OCI-LY7 (cell line): ENCODE results near the gene BICRAL. TPM values are rescaled to one million over a fixed set of nuclear protein-coding genes. Genes with fewer than 3 reads are reported as not detected.

Experiments used
- BruUV-seq: library from RNA; stranded (reverse); fragments of 400-500 nt; replicated peaks from 2 replicates; lab custom pipeline; 2021; lab: Mats Ljungman, UMichigan
- CTCF ChIA-PET: fragments of 300-600 bp; sonication (Branson Sonifier 250); formaldehyde crosslinking; loops from one replicate; lab custom pipeline; 2022; ENCODE audit warnings: antibody characterized with exemption; ENCODE audit not compliant: unreplicated experiment; lab: Charles Lee
- POLR2A ChIA-PET: fragments of 300-600 bp; sonication (Branson Sonifier 250); formaldehyde crosslinking; loops from one replicate; lab custom pipeline; 2022; ENCODE audit warnings: antibody characterized with exemption; lab: Charles Lee
- DNase-seq: peaks from one replicate; pipeline ENCODE4 v3.0.0-alpha.2; 2015; ENCODE audit warnings: low spot score
- H2AFZ ChIP-seq: fragments of 200-600 bp; sonication (generic), shearing (Covaris generic); 2 replicates; pipeline ENCODE4 v1.6.1; 2014; ENCODE audit warnings: mild to moderate bottlenecking, antibody characterized with exemption, low read length, moderate library complexity
- H3K27ac ChIP-seq: fragments of 200-600 bp; sonication (generic); 2 replicates; pipeline ENCODE4 v1.5.1; 2014; ENCODE audit warnings: mixed run types, low read depth, mild to moderate bottlenecking, moderate library complexity, low read length, inconsistent platforms; ENCODE audit not compliant: poor library complexity, severe bottlenecking
- H3K36me3 ChIP-seq: fragments of 200-600 bp; sonication (generic); 2 replicates; pipeline ENCODE4 v1.6.1; 2014; ENCODE audit warnings: mild to moderate bottlenecking, antibody characterized with exemption, low read length, moderate library complexity, mixed read lengths; ENCODE audit not compliant: insufficient read depth
- H3K4me1 ChIP-seq: fragments of 200-600 bp; sonication (generic); 2 replicates; pipeline ENCODE4 v1.5.1; 2014; ENCODE audit warnings: mild to moderate bottlenecking, low read length; ENCODE audit not compliant: insufficient read depth, poor library complexity, severe bottlenecking
- H3K4me2 ChIP-seq: fragments of 200-600 bp; sonication (generic); 2 replicates; pipeline ENCODE4 v1.6.1; 2014; ENCODE audit warnings: mild to moderate bottlenecking, low read length
- H3K4me3 ChIP-seq: fragments of 200-600 bp; sonication (generic); 2 replicates; pipeline ENCODE4 v1.5.1; 2014; ENCODE audit warnings: mild to moderate bottlenecking, low read depth, low read length; ENCODE audit not compliant: poor library complexity, severe bottlenecking
- H3K79me2 ChIP-seq: fragments of 200-600 bp; sonication (generic); 2 replicates; pipeline ENCODE4 v1.6.1; 2016; ENCODE audit warnings: low read depth, mild to moderate bottlenecking, low read length, moderate library complexity, mixed read lengths; ENCODE audit not compliant: insufficient read depth
- H3K9me2 ChIP-seq: fragments of 200-600 bp; sonication (generic); 2 replicates; pipeline ENCODE4 v1.6.1; 2016; ENCODE audit warnings: mild to moderate bottlenecking, low read length, mixed read lengths; ENCODE audit not compliant: insufficient read depth
- H3K9me3 ChIP-seq: fragments of 200-600 bp; sonication (generic); 2 replicates; pipeline ENCODE4 v1.6.1; 2014; ENCODE audit warnings: mild to moderate bottlenecking, mixed run types, low read length, mixed read lengths
- H4K20me1 ChIP-seq: fragments of 200-600 bp; sonication (generic); 2 replicates; pipeline ENCODE4 v1.6.1; 2014; ENCODE audit warnings: mild to moderate bottlenecking, antibody characterized with exemption, low read length, moderate library complexity, mixed read lengths; ENCODE audit not compliant: insufficient read depth
- CTCF ChIP-seq: fragments of 200-600 bp; sonication (generic); conservative IDR thresholded peaks from 2 replicates; pipeline ENCODE4 v1.5.1; 2014; ENCODE audit warnings: mild to moderate bottlenecking, antibody characterized with exemption, low read length, moderate library complexity, mixed read lengths
- EZH2phosphoT487 ChIP-seq: fragments of 200-600 bp; sonication (generic); IDR thresholded peaks from 2 replicates; pipeline ENCODE4 v1.6.1; 2018; ENCODE audit warnings: low read depth, borderline replicate concordance, mild to moderate bottlenecking, mixed run types, antibody characterized with exemption, low read length, moderate library complexity, mixed read lengths
- intact Hi-C: fragments of 100-400 bp; cut with micrococcal nuclease; formaldehyde crosslinking; loops from one replicate; pipeline ENCODE4 v1.10.0; 2022; ENCODE audit not compliant: unreplicated experiment
- total RNA-seq, 2 experiments: library from RNA; depleted of rRNA in 1 of 2; stranded (reverse); fragments of >200 nt in 1 of 2; shearing (Covaris generic) in 1 of 2; gene quantifications; 2 replicates each; pipeline ENCODE4 v1.2.3, GENCODE V29; 2014 to 2022

Gene BICRAL
- total RNA-seq, 2 experiments from 2014 or later, result 10.3 to 25.7 TPM

GRCh38 chr6:42848700-42849099 lies 66.8 kb downstream of the BICRAL start:
- Histone ChIP-seq H3K79me2 (no peaks in the 10 kb centered on the region), H3K36me3 (peaks cover 45% of the 10 kb centered on the region), H3K4me3 (no peak overlapping the region), H2AFZ (no peak overlapping the region), H3K27ac (no peak overlapping the region), H3K4me2 (no peak overlapping the region), H3K4me1 (no peaks in the 10 kb centered on the region), H3K9me3 (no peaks in the 10 kb centered on the region), H4K20me1 (no peaks in the 10 kb centered on the region), H3K9me2 (no peaks in the 10 kb centered on the region)
- CTCF ChIA-PET, result interaction anchor here (0.6 kb wide), 1 partner anchor 245 kb away, joined by 8 read pairs; no protein-coding TSS in a partner anchor
- no peak for TF ChIP-seq CTCF
- no peak for TF ChIP-seq EZH2phosphoT487
- intact Hi-C loops, result no loop called here
- POLR2A ChIA-PET, result no interaction called here
- DNase-seq, result no peak
- no TSS peak for BruUV-seq

GRCh38 chr6:42851599-42851998 lies 69.7 kb downstream of the BICRAL start:
- H3K4me2 ChIP-seq, result no peak overlapping the region
- intact Hi-C loops, result no loop called here
- no TSS peak for BruUV-seq
- H3K36me3 ChIP-seq, result peaks cover 53% of the 10 kb centered on the region
- TF ChIP-seq CTCF, result no peak
- no peak for TF ChIP-seq EZH2phosphoT487
- no peak overlapping the region for H2AFZ ChIP-seq
- H3K79me2 ChIP-seq, result no peaks in the 10 kb centered on the region
- no peak for DNase-seq
- no peak overlapping the region for H3K4me3 ChIP-seq
- H3K9me2 ChIP-seq, result no peaks in the 10 kb centered on the region
- H3K9me3 ChIP-seq, result no peaks in the 10 kb centered on the region
- H4K20me1 ChIP-seq, result no peaks in the 10 kb centered on the region
- POLR2A ChIA-PET, result interaction anchor here (0.6 kb wide), 1 partner anchor 570 kb away, joined by 3 read pairs; no protein-coding TSS in a partner anchor
- H3K4me1 ChIP-seq, result no peaks in the 10 kb centered on the region
- CTCF ChIA-PET, result no interaction called here
- H3K27ac ChIP-seq, result no peak overlapping the region

DNA sequence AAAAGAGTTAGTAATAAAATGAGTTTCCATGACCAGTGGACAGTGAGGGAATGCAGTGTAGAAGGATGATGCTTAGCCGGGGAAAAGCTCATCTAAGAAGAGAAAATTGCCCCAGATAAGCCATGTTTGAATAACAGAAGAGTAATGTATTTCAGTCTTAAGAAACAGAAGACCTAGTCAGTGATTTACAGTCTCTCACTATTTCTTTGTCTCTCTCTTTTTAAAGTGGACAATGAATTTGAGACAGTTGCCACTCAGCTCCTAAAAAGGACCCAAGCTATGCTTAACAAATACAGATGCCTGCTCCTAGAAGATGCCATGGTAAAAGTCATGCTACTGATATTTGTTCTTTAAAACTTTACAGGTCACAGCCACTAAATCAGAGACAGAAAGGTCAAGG lies 78.2 kb downstream of the BICRAL start:
- no peak for TF ChIP-seq CTCF
- no peak for TF ChIP-seq EZH2phosphoT487
- no TSS peak for BruUV-seq
- Histone ChIP-seq H3K27ac (no peak overlapping the region), H3K4me3 (no peak overlapping the region), H3K36me3 (peaks cover 75% of the 10 kb centered on the region), H3K9me3 (no peaks in the 10 kb centered on the region), H3K9me2 (no peaks in the 10 kb centered on the region), H3K4me1 (no peaks in the 10 kb centered on the region), H2AFZ (no peak overlapping the region), H4K20me1 (no peaks in the 10 kb centered on the region), H3K79me2 (no peaks in the 10 kb centered on the region), H3K4me2 (no peak overlapping the region)
- no peak for DNase-seq
- POLR2A ChIA-PET, result interaction anchor here (0.6 kb wide), 1 partner anchor 63 kb away, joined by 8 read pairs; no protein-coding TSS in a partner anchor
- CTCF ChIA-PET, result no interaction called here
- intact Hi-C loops, result no loop called here
